Measurements from ENCODE around the gene CEP57.
"Not testable (repeated sequence)": the region's sequence is repeated elsewhere in the genome, so short reads cannot be mapped to it uniquely, and the experiment has no call there.

CEP57 gene

GRCh38 chr11:95800438-95800837, 10.1 kb downstream of the CEP57 start:
- DNase-seq, result no peak

- no peak for DNase-seq
Observed at GRCh38 chr11:95802806-95803205, 12.5 kb downstream of the CEP57 start.

GRCh38 chr11:95803973-95804372, 13.7 kb downstream of the CEP57 start:
- no peak for DNase-seq

GRCh38 chr11:95805869-95806268, 15.6 kb downstream of the CEP57 start:
- DNase-seq, result no peak

- not testable (repeated sequence) for DNase-seq
Observed at GRCh38 chr11:95806464-95806863, 16.2 kb downstream of the CEP57 start.

- not testable (repeated sequence) for DNase-seq
Observed at GRCh38 chr11:95811052-95811451, 20.8 kb downstream of the CEP57 start.

- no peak for DNase-seq
Observed at GRCh38 chr11:95816037-95816436, 25.7 kb downstream of the CEP57 start.

GRCh38 chr11:95821640-95822039, 31.3 kb downstream of the CEP57 start:
- no peak for DNase-seq

- no peak for DNase-seq
Observed at GRCh38 chr11:95827696-95828095, 37.4 kb downstream of the CEP57 start.

- DNase-seq, result no peak
Observed at GRCh38 chr11:95829580-95830259, 39.4 kb downstream of the CEP57 start.

- no peak for DNase-seq
Observed at GRCh38 chr11:95831198-95831883, 41.0 kb downstream of the CEP57 start.

- no peak for DNase-seq
Observed at GRCh38 chr11:95832763-95833162, 42.5 kb downstream of the CEP57 start.

GRCh38 chr11:95833378-95833777, 43.1 kb downstream of the CEP57 start:
- no peak for DNase-seq

GRCh38 chr11:95835351-95835750, 45.1 kb downstream of the CEP57 start:
- DNase-seq, result no peak

- DNase-seq, result peak; percentile 35
Observed at GRCh38 chr11:95835768-95836488, 45.6 kb downstream of the CEP57 start.

GRCh38 chr11:95845167-95845566, 54.9 kb downstream of the CEP57 start:
- no peak for DNase-seq

GRCh38 chr11:95849087-95849825, 59.0 kb downstream of the CEP57 start:
- no peak for DNase-seq

- no peak for DNase-seq
Observed at GRCh38 chr11:95850137-95850536, 59.8 kb downstream of the CEP57 start.

- no peak for DNase-seq
Observed at GRCh38 chr11:95853138-95853537, 62.8 kb downstream of the CEP57 start.

- no peak for DNase-seq
Observed at GRCh38 chr11:95853862-95854261, 63.6 kb downstream of the CEP57 start.

- not testable (repeated sequence) for DNase-seq
Observed at GRCh38 chr11:95854362-95854761, 64.1 kb downstream of the CEP57 start.

- DNase-seq, result not testable (repeated sequence)
Observed at GRCh38 chr11:95860024-95860423, 69.7 kb downstream of the CEP57 start.

GRCh38 chr11:95863486-95864140, 73.3 kb downstream of the CEP57 start:
- no peak for DNase-seq

All from activated CD4-positive, alpha-beta T cell treated with anti-CD3 and anti-CD28 coated beads for 1 hour (primary cell).